Activated B cell treated with CpG ODN at 0.5 μM for 24 hours (primary cell): Measurements from ENCODE around the gene PACRG. TPM values are rescaled to one million over a fixed set of nuclear protein-coding genes. Genes with fewer than 3 reads are reported as not detected.

Experiments
- ATAC-seq: fragments of 200-7000 bp; cut with Tn5 transposase; one replicate; pipeline ENCODE4 v1.10.0; 2021; ENCODE audit warnings: low read depth, mild to moderate bottlenecking, moderate library complexity
- CTCF ChIA-PET: fragments of 350-600 bp; sonication (Branson Sonifier 250); formaldehyde crosslinking; loops from one replicate; lab custom pipeline; 2021; ENCODE audit warnings: antibody characterized with exemption; lab: Charles Lee
- POLR2A ChIA-PET: fragments of 350-600 bp; sonication (Branson Sonifier 250); formaldehyde crosslinking; loops from one replicate; lab custom pipeline; 2021; ENCODE audit warnings: antibody characterized with exemption; lab: Charles Lee
- DNase-seq: peaks from one replicate; pipeline ENCODE4 v3.0.0; 2022
- H3K27ac Mint-ChIP-seq: one replicate; pipeline ENCODE4 v1.8.0; 2020; ENCODE audit warnings: mixed read lengths
- H3K27me3 Mint-ChIP-seq: one replicate; pipeline ENCODE4 v1.8.0; 2021; ENCODE audit warnings: mixed read lengths
- H3K36me3 Mint-ChIP-seq: one replicate; pipeline ENCODE4 v1.8.0; 2021; ENCODE audit warnings: low read depth, mixed read lengths
- H3K4me1 Mint-ChIP-seq: one replicate; pipeline ENCODE4 v1.8.0; 2021; ENCODE audit warnings: mixed read lengths
- H3K4me3 Mint-ChIP-seq: one replicate; pipeline ENCODE4 v1.8.0; 2020; ENCODE audit warnings: mild to moderate bottlenecking, mixed read lengths
- H3K9me3 Mint-ChIP-seq: one replicate; pipeline ENCODE4 v1.8.0; 2020; ENCODE audit warnings: mixed read lengths
- CTCF ChIP-seq: fragments of 200-600 bp; IDR thresholded peaks from one replicate; pipeline ENCODE4 v1.8.0; 2022; ENCODE audit warnings: antibody characterized with exemption, mild to moderate bottlenecking
- intact Hi-C: fragments of 100-400 bp; cut with micrococcal nuclease; formaldehyde crosslinking; loops from one replicate; pipeline ENCODE4 v1.15.1; 2024
- total RNA-seq: library from RNA; stranded (reverse); gene quantifications from 2 replicates; pipeline ENCODE4 v1.2.3, GENCODE V29; 2022

Gene PACRG
- total RNA-seq, 1 donor from 2014 or later, result not detected

- no peak for TF ChIP-seq CTCF
- Mint-ChIP-seq H3K36me3 (no peaks in the 10 kb centered on the region), H3K4me1 (no peaks in the 10 kb centered on the region), H3K27ac (no peak overlapping the region), H3K4me3 (no peak overlapping the region), H3K9me3 (no peaks in the 10 kb centered on the region), H3K27me3 (no peaks in the 10 kb centered on the region)
- DNase-seq (no peak), ATAC-seq (no peak)
- ChIA-PET CTCF (no interaction called here), POLR2A (no interaction called here)
- intact Hi-C loops, result no loop called here
These were observed 23.6 kb downstream of the PACRG start for GRCh38 chr6:162751211-162751859.

GRCh38 chr6:162753775-162754174 lies 26.0 kb downstream of the PACRG start:
- no peaks in the 10 kb centered on the region for H3K4me1 Mint-ChIP-seq
- DNase-seq (no peak), ATAC-seq (no peak)
- CTCF ChIA-PET, result no interaction called here
- H3K27ac Mint-ChIP-seq, result no peak overlapping the region
- no peaks in the 10 kb centered on the region for H3K36me3 Mint-ChIP-seq
- intact Hi-C loops, result no loop called here
- no peaks in the 10 kb centered on the region for H3K27me3 Mint-ChIP-seq
- no peaks in the 10 kb centered on the region for H3K9me3 Mint-ChIP-seq
- no peak for TF ChIP-seq CTCF
- POLR2A ChIA-PET, result no interaction called here
- H3K4me3 Mint-ChIP-seq, result no peak overlapping the region

DNA sequence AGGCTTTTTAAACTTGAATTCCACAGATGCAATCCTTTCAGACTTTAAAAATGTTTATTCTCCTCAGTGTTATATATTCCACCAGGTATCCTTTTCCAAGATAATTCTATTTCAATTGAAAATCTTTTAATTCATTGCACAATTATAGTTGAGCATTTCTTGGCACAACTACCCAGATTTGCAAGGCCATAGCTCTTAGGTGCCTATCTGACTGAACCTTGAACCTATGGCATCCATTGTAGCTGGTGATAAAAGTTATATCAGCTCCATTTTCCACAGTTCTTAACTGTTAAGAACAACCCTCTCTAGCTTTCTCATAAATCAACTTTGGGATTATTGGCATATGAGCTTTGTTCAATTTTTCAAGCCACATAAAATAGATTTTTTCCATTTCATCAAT lies 42.4 kb downstream of the PACRG start:
- Mint-ChIP-seq H3K36me3 (no peaks in the 10 kb centered on the region), H3K27ac (no peak overlapping the region), H3K9me3 (peaks cover 2% of the 10 kb centered on the region), H3K4me3 (no peak overlapping the region), H3K27me3 (no peaks in the 10 kb centered on the region), H3K4me1 (no peaks in the 10 kb centered on the region)
- ChIA-PET CTCF (no interaction called here), POLR2A (no interaction called here)
- no peak for ATAC-seq
- no peak for TF ChIP-seq CTCF
- DNase-seq, result no peak
- intact Hi-C loops, result no loop called here

DNA sequence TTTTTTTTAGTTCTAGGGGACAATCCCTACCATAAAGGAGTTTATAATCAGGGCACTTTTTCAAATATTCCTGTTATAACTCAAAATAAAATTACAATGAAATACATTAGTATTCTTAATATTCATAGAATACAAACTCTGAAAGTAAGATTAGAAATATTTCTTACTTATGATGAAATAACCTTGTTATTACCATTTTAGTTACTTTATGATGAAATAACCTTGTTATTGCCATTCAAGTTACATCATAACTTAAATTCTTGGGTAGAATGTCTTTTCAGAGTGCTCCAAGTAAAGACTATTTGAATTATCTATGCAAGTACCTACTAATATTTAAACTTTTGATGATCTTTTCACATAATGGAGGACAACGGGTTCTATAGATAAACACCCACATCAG lies 43.2 kb downstream of the PACRG start:
- CTCF ChIA-PET, result no interaction called here
- Mint-ChIP-seq H3K4me1 (no peaks in the 10 kb centered on the region), H3K36me3 (no peaks in the 10 kb centered on the region), H3K9me3 (peaks cover 2% of the 10 kb centered on the region), H3K4me3 (no peak overlapping the region), H3K27ac (no peak overlapping the region), H3K27me3 (no peaks in the 10 kb centered on the region)
- POLR2A ChIA-PET, result no interaction called here
- intact Hi-C loops, result no loop called here
- ATAC-seq (no peak), DNase-seq (no peak)
- TF ChIP-seq CTCF, result no peak

DNA sequence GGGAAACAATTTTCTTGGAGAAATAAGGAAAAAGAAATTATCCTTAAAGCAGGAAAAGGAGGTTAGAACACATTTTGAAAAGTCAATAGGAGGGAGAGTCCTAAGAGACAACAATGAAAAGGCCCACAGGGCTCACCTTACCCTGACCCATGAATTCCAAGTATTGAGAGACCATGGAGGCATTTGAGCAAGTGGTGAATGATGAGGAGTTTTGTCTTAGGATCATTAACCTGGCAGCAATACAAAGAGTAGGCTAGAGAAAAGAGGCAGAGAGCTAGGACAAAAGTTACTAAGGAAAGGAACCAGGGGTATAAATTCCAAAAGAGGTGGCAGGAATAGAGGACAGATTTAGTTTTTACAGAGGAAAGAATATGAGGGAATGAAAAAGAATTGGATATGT lies 44.7 kb downstream of the PACRG start:
- no peaks in the 10 kb centered on the region for H3K4me1 Mint-ChIP-seq
- no peak for DNase-seq
- peaks cover 2% of the 10 kb centered on the region for H3K9me3 Mint-ChIP-seq
- intact Hi-C loops, result no loop called here
- ATAC-seq, result no peak
- TF ChIP-seq CTCF, result no peak
- no peak overlapping the region for H3K4me3 Mint-ChIP-seq
- POLR2A ChIA-PET, result no interaction called here
- no peaks in the 10 kb centered on the region for H3K36me3 Mint-ChIP-seq
- H3K27me3 Mint-ChIP-seq, result no peaks in the 10 kb centered on the region
- CTCF ChIA-PET, result no interaction called here
- H3K27ac Mint-ChIP-seq, result no peak overlapping the region
